HepG2 (cell line): ENCODE data around the gene PTGR1. TPM values are rescaled to one million over a fixed set of nuclear protein-coding genes. Genes with fewer than 3 reads are reported as not detected.

Source experiments
- PAX8 ChIP-seq: sonication (generic); formaldehyde crosslinking; IDR thresholded peaks from 2 replicates; pipeline ENCODE4 v1.8.0; 2022; ENCODE audit warnings: mild to moderate bottlenecking, missing genetic modification reagents, borderline replicate concordance
- SALL1 ChIP-seq: sonication (generic); formaldehyde crosslinking; IDR thresholded peaks from 2 replicates; pipeline ENCODE4 v1.8.0; 2022; ENCODE audit warnings: mild to moderate bottlenecking, missing genetic modification reagents
- SP2 ChIP-seq: sonication (generic); formaldehyde crosslinking; IDR thresholded peaks from 2 replicates; pipeline ENCODE4 v1.5.1; 2020; ENCODE audit warnings: mild to moderate bottlenecking, missing genetic modification reagents
- ZBED4 ChIP-seq: sonication (generic); formaldehyde crosslinking; IDR thresholded peaks from 2 replicates; pipeline ENCODE4 v1.4.0; 2020; ENCODE audit warnings: missing genetic modification reagents, borderline replicate concordance
- ZNF441 ChIP-seq: sonication (generic); formaldehyde crosslinking; IDR thresholded peaks from 2 replicates; pipeline ENCODE4 v1.7.0; 2021; ENCODE audit warnings: missing genetic modification reagents, borderline replicate concordance
- ZNF576 ChIP-seq: sonication (generic); formaldehyde crosslinking; IDR thresholded peaks from 2 replicates; pipeline ENCODE4 v1.4.0; 2020; ENCODE audit warnings: mild to moderate bottlenecking, missing genetic modification reagents
- ZNF703 ChIP-seq: sonication (generic); formaldehyde crosslinking; IDR thresholded peaks from 2 replicates; pipeline ENCODE4 v1.5.1; 2020; ENCODE audit warnings: missing genetic modification reagents, mild to moderate bottlenecking, moderate library complexity, borderline replicate concordance
- ZNF792 ChIP-seq: IDR thresholded peaks from 2 replicates; pipeline ENCODE4 v1.6.1; 2016
- polyA plus RNA-seq, 8 experiments: library from polyadenylated mRNA; depleted of rRNA in 3 of 8; stranded (reverse) in 7 of 8; unstranded in 1 of 8; fragments of >200 nt; fragmentation: Illumina TruSeq in 4 of 8; extraction: Trizol in 4 of 8; gene quantifications; 2 replicates each; pipeline versions ENCODE4 v1.2.1 to v1.2.3, GENCODE V29; 2011 to 2016; ENCODE audit warnings: low read depth in 4 of 8, missing spikeins in 1 of 8, mixed read lengths in 1 of 8; ENCODE audit not compliant: insufficient read depth in 1 of 8
- total RNA-seq, 5 experiments: library from RNA; depleted of rRNA; stranded (reverse); fragments of >200 nt; fragmentation: Illumina TruSeq; extraction: Trizol; gene quantifications; 2 replicates each; pipeline ENCODE4 v1.2.3, GENCODE V29; 2016; ENCODE audit warnings: low read depth in 1 of 5
- TF ChIP-seq, protein P1 (sequence below): sonication (generic); formaldehyde crosslinking; IDR thresholded peaks from 2 replicates; pipeline ENCODE4 v1.4.0; 2020; ENCODE audit warnings: missing genetic modification reagents
- TF ChIP-seq, protein P2 (sequence below): sonication (generic); formaldehyde crosslinking; IDR thresholded peaks from 2 replicates; pipeline ENCODE4 v1.8.1; 2023; ENCODE audit warnings: mild to moderate bottlenecking, moderate library complexity, missing genetic modification reagents
- TF ChIP-seq, protein P3 (sequence below): sonication (generic); formaldehyde crosslinking; IDR thresholded peaks from 2 replicates; pipeline ENCODE4 v1.4.0; 2020; ENCODE audit warnings: mild to moderate bottlenecking, missing genetic modification reagents

Gene PTGR1
- total and polyA plus RNA-seq, 2 of the 13 experiments (the other 11 are each of a cell fraction or from before 2014, with no cell fraction given), result 6.0 to 15.8 TPM

DNA sequence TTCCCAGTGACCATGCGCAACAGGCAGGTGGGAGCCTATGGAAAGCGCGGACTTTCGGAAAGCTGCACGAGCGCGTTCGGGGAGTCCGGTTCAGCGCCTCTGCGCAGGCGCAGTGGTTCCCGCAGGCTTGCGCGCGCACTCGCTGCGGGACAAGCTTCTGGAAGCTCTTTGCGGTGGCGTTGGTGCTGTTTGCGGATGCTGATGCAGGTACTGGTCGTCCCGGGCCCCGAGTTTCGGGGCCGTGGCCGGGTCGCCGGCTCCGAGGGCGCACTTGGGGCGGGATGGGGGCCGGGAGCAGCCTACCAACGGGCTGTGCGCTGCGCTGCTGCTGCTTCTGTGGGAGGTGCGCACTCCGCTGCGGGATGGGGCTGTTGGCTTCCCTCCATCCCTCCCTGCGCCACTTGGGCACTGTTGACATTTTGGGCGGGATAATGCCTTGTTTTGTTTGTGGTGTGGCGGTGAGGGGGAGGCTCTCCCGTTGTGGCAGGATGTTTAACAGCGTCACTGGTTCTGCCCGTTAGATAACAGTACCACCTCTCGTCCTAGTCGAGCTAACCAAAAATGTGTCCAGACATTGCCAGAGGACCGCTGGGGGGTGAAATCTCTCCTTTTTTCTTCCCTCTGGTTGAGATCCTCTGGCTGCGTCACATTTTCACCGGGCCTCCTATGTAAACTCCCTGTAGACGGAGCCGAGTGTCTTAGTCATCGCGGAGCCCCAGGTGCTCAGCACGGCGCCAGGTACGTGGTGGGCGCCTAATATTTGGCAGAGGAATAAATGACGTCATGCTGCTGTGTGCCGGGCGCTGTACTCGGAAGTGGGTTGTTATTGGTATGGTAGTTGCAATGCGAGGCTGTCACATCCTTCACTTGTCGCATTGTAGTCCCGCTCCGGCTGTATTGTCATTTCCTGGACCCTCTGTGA, 74.1 kb downstream of the PTGR1 start, which contains the start of gene ZNF483 (continued):
- TF ChIP-seq ZNF441 (CRISPR knock-in tag) (peak; percentile 52; the same call in 1 of the 2 replicates), ZNF792 (CRISPR knock-in tag) (peak; percentile 65; the same call in 1 of the 2 replicates), SALL1 (CRISPR knock-in tag) (peak; percentile 61), ZNF703 (no peak), ZNF576 (CRISPR knock-in tag) (no peak), SP2 (CRISPR knock-in tag) (no peak), PAX8 (CRISPR knock-in tag) (no peak), ZBED4 (CRISPR knock-in tag) (no peak)
- TF ChIP-seq, protein P1, sequence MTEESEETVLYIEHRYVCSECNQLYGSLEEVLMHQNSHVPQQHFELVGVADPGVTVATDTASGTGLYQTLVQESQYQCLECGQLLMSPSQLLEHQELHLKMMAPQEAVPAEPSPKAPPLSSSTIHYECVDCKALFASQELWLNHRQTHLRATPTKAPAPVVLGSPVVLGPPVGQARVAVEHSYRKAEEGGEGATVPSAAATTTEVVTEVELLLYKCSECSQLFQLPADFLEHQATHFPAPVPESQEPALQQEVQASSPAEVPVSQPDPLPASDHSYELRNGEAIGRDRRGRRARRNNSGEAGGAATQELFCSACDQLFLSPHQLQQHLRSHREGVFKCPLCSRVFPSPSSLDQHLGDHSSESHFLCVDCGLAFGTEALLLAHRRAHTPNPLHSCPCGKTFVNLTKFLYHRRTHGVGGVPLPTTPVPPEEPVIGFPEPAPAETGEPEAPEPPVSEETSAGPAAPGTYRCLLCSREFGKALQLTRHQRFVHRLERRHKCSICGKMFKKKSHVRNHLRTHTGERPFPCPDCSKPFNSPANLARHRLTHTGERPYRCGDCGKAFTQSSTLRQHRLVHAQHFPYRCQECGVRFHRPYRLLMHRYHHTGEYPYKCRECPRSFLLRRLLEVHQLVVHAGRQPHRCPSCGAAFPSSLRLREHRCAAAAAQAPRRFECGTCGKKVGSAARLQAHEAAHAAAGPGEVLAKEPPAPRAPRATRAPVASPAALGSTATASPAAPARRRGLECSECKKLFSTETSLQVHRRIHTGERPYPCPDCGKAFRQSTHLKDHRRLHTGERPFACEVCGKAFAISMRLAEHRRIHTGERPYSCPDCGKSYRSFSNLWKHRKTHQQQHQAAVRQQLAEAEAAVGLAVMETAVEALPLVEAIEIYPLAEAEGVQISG (CRISPR knock-in tag), result peak; percentile 26; the same call in 1 of the 2 replicates
- TF ChIP-seq, protein P2, sequence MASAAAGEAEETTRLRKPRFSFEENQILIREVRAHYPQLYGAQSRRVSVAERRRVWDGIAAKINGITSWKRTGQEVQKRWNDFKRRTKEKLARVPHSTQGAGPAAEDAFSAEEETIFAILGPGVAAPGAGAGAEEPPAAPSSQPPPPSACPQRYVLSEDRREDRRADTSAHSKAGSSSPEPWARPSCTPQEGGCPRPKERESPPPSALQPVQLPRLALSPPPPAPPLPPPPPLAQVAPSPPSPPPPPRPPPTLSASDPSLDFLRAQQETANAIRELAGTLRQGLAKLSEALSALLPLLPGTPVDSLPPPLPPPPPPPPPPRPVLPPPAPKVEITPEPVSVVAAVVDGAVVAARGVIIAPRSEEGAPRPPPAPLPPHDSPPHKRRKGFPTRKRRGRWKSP, result peak; percentile 99
- TF ChIP-seq, protein P3, sequence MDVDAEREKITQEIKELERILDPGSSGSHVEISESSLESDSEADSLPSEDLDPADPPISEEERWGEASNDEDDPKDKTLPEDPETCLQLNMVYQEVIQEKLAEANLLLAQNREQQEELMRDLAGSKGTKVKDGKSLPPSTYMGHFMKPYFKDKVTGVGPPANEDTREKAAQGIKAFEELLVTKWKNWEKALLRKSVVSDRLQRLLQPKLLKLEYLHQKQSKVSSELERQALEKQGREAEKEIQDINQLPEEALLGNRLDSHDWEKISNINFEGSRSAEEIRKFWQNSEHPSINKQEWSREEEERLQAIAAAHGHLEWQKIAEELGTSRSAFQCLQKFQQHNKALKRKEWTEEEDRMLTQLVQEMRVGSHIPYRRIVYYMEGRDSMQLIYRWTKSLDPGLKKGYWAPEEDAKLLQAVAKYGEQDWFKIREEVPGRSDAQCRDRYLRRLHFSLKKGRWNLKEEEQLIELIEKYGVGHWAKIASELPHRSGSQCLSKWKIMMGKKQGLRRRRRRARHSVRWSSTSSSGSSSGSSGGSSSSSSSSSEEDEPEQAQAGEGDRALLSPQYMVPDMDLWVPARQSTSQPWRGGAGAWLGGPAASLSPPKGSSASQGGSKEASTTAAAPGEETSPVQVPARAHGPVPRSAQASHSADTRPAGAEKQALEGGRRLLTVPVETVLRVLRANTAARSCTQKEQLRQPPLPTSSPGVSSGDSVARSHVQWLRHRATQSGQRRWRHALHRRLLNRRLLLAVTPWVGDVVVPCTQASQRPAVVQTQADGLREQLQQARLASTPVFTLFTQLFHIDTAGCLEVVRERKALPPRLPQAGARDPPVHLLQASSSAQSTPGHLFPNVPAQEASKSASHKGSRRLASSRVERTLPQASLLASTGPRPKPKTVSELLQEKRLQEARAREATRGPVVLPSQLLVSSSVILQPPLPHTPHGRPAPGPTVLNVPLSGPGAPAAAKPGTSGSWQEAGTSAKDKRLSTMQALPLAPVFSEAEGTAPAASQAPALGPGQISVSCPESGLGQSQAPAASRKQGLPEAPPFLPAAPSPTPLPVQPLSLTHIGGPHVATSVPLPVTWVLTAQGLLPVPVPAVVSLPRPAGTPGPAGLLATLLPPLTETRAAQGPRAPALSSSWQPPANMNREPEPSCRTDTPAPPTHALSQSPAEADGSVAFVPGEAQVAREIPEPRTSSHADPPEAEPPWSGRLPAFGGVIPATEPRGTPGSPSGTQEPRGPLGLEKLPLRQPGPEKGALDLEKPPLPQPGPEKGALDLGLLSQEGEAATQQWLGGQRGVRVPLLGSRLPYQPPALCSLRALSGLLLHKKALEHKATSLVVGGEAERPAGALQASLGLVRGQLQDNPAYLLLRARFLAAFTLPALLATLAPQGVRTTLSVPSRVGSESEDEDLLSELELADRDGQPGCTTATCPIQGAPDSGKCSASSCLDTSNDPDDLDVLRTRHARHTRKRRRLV (CRISPR knock-in tag), result peak; percentile 70; the same call in 1 of the 2 replicates
